Hepatocyte (in vitro differentiated cells): ENCODE data around the gene NNAT. TPM values are rescaled to one million over a fixed set of nuclear protein-coding genes. Genes with fewer than 3 reads are reported as not detected.

Source experiments
- DNase-seq: peaks from one replicate; pipeline ENCODE4 v3.0.0-alpha.2; 2016; ENCODE audit warnings: low spot score
- H2AFZ ChIP-seq: fragments of 200-600 bp; sonication (generic); 2 replicates; pipeline ENCODE4 v1.6.0; 2016; ENCODE audit warnings: antibody characterized with exemption, mild to moderate bottlenecking
- H3K27ac ChIP-seq: fragments of 200-600 bp; sonication (generic); 2 replicates; pipeline ENCODE4 v1.5.1; 2016; ENCODE audit warnings: mild to moderate bottlenecking
- H3K27me3 ChIP-seq: fragments of 200-600 bp; sonication (generic); 2 replicates; pipeline ENCODE4 v1.6.1; 2016
- H3K36me3 ChIP-seq: fragments of 200-600 bp; sonication (generic); replicated peaks from 2 replicates; pipeline ENCODE4 v1.5.1; 2016; ENCODE audit warnings: low read depth; ENCODE audit not compliant: insufficient read depth
- H3K4me1 ChIP-seq: fragments of 200-600 bp; sonication (generic); 2 replicates; pipeline ENCODE4 v1.5.1; 2016; ENCODE audit warnings: mild to moderate bottlenecking, moderate library complexity; ENCODE audit not compliant: insufficient read depth
- H3K4me2 ChIP-seq: fragments of 200-600 bp; sonication (generic); 2 replicates; pipeline ENCODE4 v1.6.0; 2016
- H3K4me3 ChIP-seq: fragments of 200-600 bp; sonication (generic); 2 replicates; pipeline ENCODE4 v1.5.1; 2016; ENCODE audit warnings: mild to moderate bottlenecking
- H3K79me2 ChIP-seq: fragments of 200-600 bp; sonication (generic); 2 replicates; pipeline ENCODE4 v1.6.0; 2017; ENCODE audit warnings: mild to moderate bottlenecking
- H3K9me2 ChIP-seq: fragments of 200-600 bp; sonication (generic); replicated peaks from 2 replicates; pipeline ENCODE4 v1.6.0; 2017; ENCODE audit warnings: mild to moderate bottlenecking; ENCODE audit not compliant: insufficient read depth
- H3K9me3 ChIP-seq: fragments of 200-600 bp; sonication (generic); 2 replicates; pipeline ENCODE4 v1.5.1; 2016; ENCODE audit warnings: low read depth, mild to moderate bottlenecking
- H4K20me1 ChIP-seq: fragments of 200-600 bp; sonication (generic); 2 replicates; pipeline ENCODE4 v1.6.0; 2016; ENCODE audit warnings: mild to moderate bottlenecking; ENCODE audit not compliant: insufficient read depth, poor library complexity, severe bottlenecking
- CTCF ChIP-seq: fragments of 200-600 bp; sonication (generic); IDR thresholded peaks from 2 replicates; pipeline ENCODE4 v1.5.1; 2016; ENCODE audit warnings: antibody characterized with exemption, mild to moderate bottlenecking; ENCODE audit not compliant: poor library complexity
- EZH2 ChIP-seq: fragments of 200-600 bp; sonication (generic); IDR thresholded peaks from 2 replicates; pipeline ENCODE4 v1.6.1; 2016; ENCODE audit warnings: antibody characterized with exemption, mild to moderate bottlenecking, borderline replicate concordance
- EZH2phosphoT487 ChIP-seq: fragments of 200-600 bp; sonication (generic); IDR thresholded peaks from one replicate; pipeline ENCODE4 v1.6.1; 2018; ENCODE audit warnings: antibody characterized with exemption, mild to moderate bottlenecking, low read depth, moderate library complexity; ENCODE audit not compliant: unreplicated experiment, severe bottlenecking
- WGBS: methylation state at CpG from one replicate; pipeline ENCODE4 v1.1.6; 2016; ENCODE audit warnings: low lambda C conversion rate; ENCODE audit errors: missing lambda C conversion rate; 5-methylcytosine and 5-hydroxymethylcytosine counted together
- polyA plus RNA-seq: library from polyadenylated mRNA; unstranded; fragments of >200 nt; fragmentation: Nextera tagmentation; extraction: Ambion mirVana; gene quantifications from 2 replicates; pipeline ENCODE4 v1.2.1, GENCODE V29; 2016
- total RNA-seq: library from RNA; depleted of rRNA; stranded (reverse); fragments of >200 nt; gene quantifications from 2 replicates; pipeline ENCODE4 v1.2.3, GENCODE V29; 2014

NNAT gene
- total and polyA plus RNA-seq, 2 experiments from 2014 or later, result 1.1 TPM; not detected in 1

GRCh38 chr20:37567671-37568588 is 46.9 kb downstream of the NNAT start:
- 18% methylated on average over 13 of the region's 13 CpGs for WGBS
- no peak for DNase-seq

GRCh38 chr20:37570419-37570818 is 49.4 kb downstream of the NNAT start:
- H3K4me2 ChIP-seq, result no peak overlapping the region
- no peaks in the 10 kb centered on the region for H4K20me1 ChIP-seq
- H3K36me3 ChIP-seq, result no peaks in the 10 kb centered on the region
- H3K79me2 ChIP-seq, result no peaks in the 10 kb centered on the region
- H2AFZ ChIP-seq, result no peak overlapping the region
- WGBS, result 95% methylated on average over 1 of the region's 1 CpG
- H3K4me3 ChIP-seq, result no peak overlapping the region
- H3K27ac ChIP-seq, result no peak overlapping the region
- no peak for TF ChIP-seq EZH2phosphoT487
- TF ChIP-seq CTCF, result no peak
- TF ChIP-seq EZH2, result no peak
- no peaks in the 10 kb centered on the region for H3K9me2 ChIP-seq
- DNase-seq, result no peak
- H3K4me1 ChIP-seq, result no peaks in the 10 kb centered on the region
- peaks cover 11% of the 10 kb centered on the region for H3K27me3 ChIP-seq
- no peaks in the 10 kb centered on the region for H3K9me3 ChIP-seq

More at GRCh38 chr20:37567671-37568588, 46.9 kb downstream of the NNAT start:
- Histone ChIP-seq H3K27ac (no peak overlapping the region), H3K9me2 (no peaks in the 10 kb centered on the region), H3K9me3 (no peaks in the 10 kb centered on the region), H3K4me3 (no peak overlapping the region), H3K36me3 (no peaks in the 10 kb centered on the region), H3K4me2 (peak overlapping the region; percentile 58), H2AFZ (no peak overlapping the region), H3K4me1 (peaks cover 4% of the 10 kb centered on the region), H3K79me2 (no peaks in the 10 kb centered on the region), H4K20me1 (no peaks in the 10 kb centered on the region), H3K27me3 (peaks cover 14% of the 10 kb centered on the region)
- TF ChIP-seq CTCF, result no peak
- TF ChIP-seq EZH2phosphoT487, result no peak
- TF ChIP-seq EZH2, result no peak

- Histone ChIP-seq H3K9me2 (no peaks in the 10 kb centered on the region), H2AFZ (no peak overlapping the region), H4K20me1 (no peaks in the 10 kb centered on the region), H3K27ac (no peak overlapping the region), H3K36me3 (no peaks in the 10 kb centered on the region), H3K79me2 (no peaks in the 10 kb centered on the region), H3K27me3 (peaks cover 11% of the 10 kb centered on the region), H3K4me1 (no peaks in the 10 kb centered on the region), H3K4me3 (no peak overlapping the region), H3K9me3 (no peaks in the 10 kb centered on the region), H3K4me2 (no peak overlapping the region)
- DNase-seq, result no peak
- WGBS, result 89% methylated on average over 6 of the region's 6 CpGs
- TF ChIP-seq CTCF (no peak), EZH2 (no peak), EZH2phosphoT487 (no peak)
Observed at GRCh38 chr20:37571033-37571432, 50.0 kb downstream of the NNAT start.

Other genes starting within 250 kb of the NNAT start
- 35.4 and 43.8 TPM in 2 replicates for gene MANBAL, start 231.6 kb upstream of the NNAT start, total RNA-seq
- gene MANBAL, start 231.6 kb upstream of the NNAT start, polyA plus RNA-seq, result 84.1 and 93.9 TPM in 2 replicates
- 45.5 and 69.8 TPM in 2 replicates for gene SRC, start 175.1 kb upstream of the NNAT start, total RNA-seq
- 55.1 and 56.4 TPM in 2 replicates for gene SRC, start 175.1 kb upstream of the NNAT start, polyA plus RNA-seq
- gene BLCAP, start 6.6 kb downstream of the NNAT start, total RNA-seq, result 71.9 TPM in 2 replicates
- gene BLCAP, start 6.6 kb downstream of the NNAT start, polyA plus RNA-seq, result 65.8 and 70.0 TPM in 2 replicates
- gene CTNNBL1, start 172.8 kb downstream of the NNAT start, total RNA-seq, result 25.7 and 27.6 TPM in 2 replicates
- 48.0 and 55.0 TPM in 2 replicates for gene CTNNBL1, start 172.8 kb downstream of the NNAT start, polyA plus RNA-seq